ENCODE measurements around the gene OR4C12.
"Not testable (repeated sequence)": the region's sequence is repeated elsewhere in the genome, so short reads cannot be mapped to it uniquely, and the experiment has no call there.

The OR4C12 gene

GRCh38 chr11:49952091-49952490 is 30.2 kb downstream of the OR4C12 start, which contains the start of gene OR4C13:
Gene OR4C13, plus strand, starts transcription at chr11:49952391. Its CDS starts 32 bp downstream, at chr11:49952423.
- no peaks in the 10 kb centered on the region for H3K9me3 ChIP-seq (ENCODE audit: low read length)
- no peak within 1 kb of the TSS for H3K27ac ChIP-seq (ENCODE audit: low read depth, low read length, poor library complexity, severe bottlenecking)
- H3K79me2 ChIP-seq (ENCODE audit: insufficient read depth, low read length): no peaks in the 10 kb centered on the region
- H3K9ac ChIP-seq (ENCODE audit: low read length): no peak within 1 kb of the TSS
- H3K36me3 ChIP-seq (ENCODE audit: insufficient read depth, low read length): no peaks in the 10 kb centered on the region
- H2AFZ ChIP-seq (ENCODE audit: low read length): no peak within 1 kb of the TSS
- no peaks in the 10 kb centered on the region for H3K9me2 ChIP-seq (ENCODE audit: low read depth, low read length)
- TF ChIP-seq EZH2 (IDR thresholded peaks at IDR 0.05; ENCODE audit: borderline replicate concordance, low read length): no peak
- no peak for TF ChIP-seq CTCF (IDR thresholded peaks at IDR 0.05; ENCODE audit: low read length)
- H3K27me3 ChIP-seq (ENCODE audit: insufficient read depth, low read length): no peaks in the 10 kb centered on the region
- H3K4me2 ChIP-seq (ENCODE audit: low read length): no peak within 1 kb of the TSS
- no peaks in the 10 kb centered on the region for H3F3A ChIP-seq (ENCODE audit: insufficient read depth, low read length)
- no peaks in the 10 kb centered on the region for H3K4me1 ChIP-seq (ENCODE audit: insufficient read depth, low read length, severe bottlenecking)
- no peaks in the 10 kb centered on the region for H4K20me1 ChIP-seq (ENCODE audit: insufficient read depth, low read length)
- no peak within 1 kb of the TSS for H3K4me3 ChIP-seq (ENCODE audit: low read depth, low read length, poor library complexity, severe bottlenecking)

- not testable (repeated sequence) for H3K27ac ChIP-seq (ENCODE audit: low read depth, low read length, poor library complexity, severe bottlenecking); H3K27me3 ChIP-seq (ENCODE audit: insufficient read depth, low read length); H3K9me3 ChIP-seq (ENCODE audit: low read length); H2AFZ ChIP-seq (ENCODE audit: low read length); H3F3A ChIP-seq (ENCODE audit: insufficient read depth, low read length); H3K36me3 ChIP-seq (ENCODE audit: insufficient read depth, low read length); H3K4me1 ChIP-seq (ENCODE audit: insufficient read depth, low read length, severe bottlenecking); H3K9me2 ChIP-seq (ENCODE audit: low read depth, low read length); H4K20me1 ChIP-seq (ENCODE audit: insufficient read depth, low read length); H3K79me2 ChIP-seq (ENCODE audit: insufficient read depth, low read length); H3K4me2 ChIP-seq (ENCODE audit: low read length); H3K4me3 ChIP-seq (ENCODE audit: low read depth, low read length, poor library complexity, severe bottlenecking); H3K9ac ChIP-seq (ENCODE audit: low read length)
Observed at GRCh38 chr11:49948701-49949100, 33.6 kb downstream of the OR4C12 start.
